ENCODE measurements around the gene GLCCI1. TPM values are rescaled to one million over a fixed set of nuclear protein-coding genes. Genes with fewer than 3 reads are reported as not detected.

GLCCI1 gene
- total RNA-seq, 2 donors from 2014 or later = 44.3 to 55.8 TPM

- 83 to 98% methylated on average over 1 to 3 of the region's 3 CpGs for WGBS, 2 experiments (ENCODE audit: insufficient coverage in 1 of 2, insufficient read length in 1 of 2)
- Histone ChIP-seq H3K9me3 (ENCODE audit: control insufficient read depth, low read length) (peaks cover 6% of the 10 kb centered on the region), H3K27ac (ENCODE audit: low read depth, low read length) (no peak overlapping the region), H3K4me3 (ENCODE audit: low read length) (no peak overlapping the region), H3K4me1 (ENCODE audit: control insufficient read depth, insufficient read depth, low read length) (peaks cover 14% of the 10 kb centered on the region), H3K9ac (ENCODE audit: extremely low read depth, low read length, poor library complexity, severe bottlenecking) (no peak overlapping the region), H3K27me3 (ENCODE audit: control insufficient read depth, insufficient read depth, low read length, poor library complexity, severe bottlenecking) (no peaks in the 10 kb centered on the region), H3K36me3 (ENCODE audit: control insufficient read depth, insufficient read depth, low read length) (no peaks in the 10 kb centered on the region)
- no peak overlapping the region for H3K4me3 Mint-ChIP-seq
- DNase-seq = no peak
- peaks cover 3% of the 10 kb centered on the region for H3K9me3 Mint-ChIP-seq
- TF ChIP-seq CTCF (conservative IDR thresholded peaks at IDR 0.05) = no peak
- H3K27me3 Mint-ChIP-seq (ENCODE audit: insufficient read depth) = no peaks in the 10 kb centered on the region
- peaks cover 32% of the 10 kb centered on the region for H3K4me1 Mint-ChIP-seq
- peaks cover 6% of the 10 kb centered on the region for H3K36me3 Mint-ChIP-seq (ENCODE audit: low read depth)
- H3K27ac Mint-ChIP-seq = no peak overlapping the region
Observed at GRCh38 chr7:7946486-7946885, 22.1 kb upstream of the GLCCI1 start.

GRCh38 chr7:7948232-7948631 is 20.4 kb upstream of the GLCCI1 start:
- peaks cover 14% of the 10 kb centered on the region for H3K4me1 ChIP-seq (ENCODE audit: control insufficient read depth, insufficient read depth, low read length)
- H3K9me3 ChIP-seq (ENCODE audit: control insufficient read depth, low read length) = peaks cover 6% of the 10 kb centered on the region
- Mint-ChIP-seq H3K4me3 (no peak overlapping the region), H3K27me3 (ENCODE audit: insufficient read depth) (no peaks in the 10 kb centered on the region), H3K9me3 (peaks cover 3% of the 10 kb centered on the region), H3K36me3 (ENCODE audit: low read depth) (peaks cover 13% of the 10 kb centered on the region), H3K4me1 (peaks cover 26% of the 10 kb centered on the region), H3K27ac (no peak overlapping the region)
- no peaks in the 10 kb centered on the region for H3K27me3 ChIP-seq (ENCODE audit: control insufficient read depth, insufficient read depth, low read length, poor library complexity, severe bottlenecking)
- H3K4me3 ChIP-seq (ENCODE audit: low read length) = no peak overlapping the region
- H3K36me3 ChIP-seq (ENCODE audit: control insufficient read depth, insufficient read depth, low read length) = no peaks in the 10 kb centered on the region
- TF ChIP-seq CTCF (conservative IDR thresholded peaks at IDR 0.05) = no peak
- H3K27ac ChIP-seq (ENCODE audit: low read depth, low read length) = no peak overlapping the region
- DNase-seq = no peak
- WGBS, 2 experiments (ENCODE audit: insufficient coverage in 1 of 2, insufficient read length in 1 of 2) = 90 to 93% methylated on average over 3 to 4 of the region's 4 CpGs
- H3K9ac ChIP-seq (ENCODE audit: extremely low read depth, low read length, poor library complexity, severe bottlenecking) = no peak overlapping the region

- Histone ChIP-seq H3K27me3 (ENCODE audit: control insufficient read depth, insufficient read depth, low read length, poor library complexity, severe bottlenecking) (no peaks in the 10 kb centered on the region), H3K36me3 (ENCODE audit: control insufficient read depth, insufficient read depth, low read length) (no peaks in the 10 kb centered on the region), H3K27ac (ENCODE audit: low read depth, low read length) (no peak overlapping the region), H3K9ac (ENCODE audit: extremely low read depth, low read length, poor library complexity, severe bottlenecking) (no peak overlapping the region), H3K4me3 (ENCODE audit: low read length) (no peak overlapping the region), H3K9me3 (ENCODE audit: control insufficient read depth, low read length) (peaks cover 6% of the 10 kb centered on the region), H3K4me1 (ENCODE audit: control insufficient read depth, insufficient read depth, low read length) (peaks cover 4% of the 10 kb centered on the region)
- no peak overlapping the region for H3K4me3 Mint-ChIP-seq
- H3K4me1 Mint-ChIP-seq = peaks cover 24% of the 10 kb centered on the region
- TF ChIP-seq CTCF (conservative IDR thresholded peaks at IDR 0.05) = no peak
- peaks cover 13% of the 10 kb centered on the region for H3K36me3 Mint-ChIP-seq (ENCODE audit: low read depth)
- H3K27ac Mint-ChIP-seq = no peak overlapping the region
- H3K27me3 Mint-ChIP-seq (ENCODE audit: insufficient read depth) = no peaks in the 10 kb centered on the region
- DNase-seq = no peak
- peaks cover 3% of the 10 kb centered on the region for H3K9me3 Mint-ChIP-seq
Observed at GRCh38 chr7:7953806-7954205, 14.8 kb upstream of the GLCCI1 start.

All from endodermal cell (in vitro differentiated cells).